NCI-H2107 treated with DMSO at 0.1 percent for 48 hours (cell line): ENCODE results near the gene HIVEP3.

Experiments
- DNase-seq: peaks from one replicate; lab custom pipeline; 2025; ENCODE audit not compliant: unreplicated experiment; lab: John Stamatoyannopoulos, UW

Gene HIVEP3

GRCh38 chr1:41640756-41641474 lies 277.8 kb downstream of the HIVEP3 start:
- no peak for DNase-seq

- DNase-seq = no peak
Measured at GRCh38 chr1:41640141-41640751, 278.5 kb downstream of the HIVEP3 start.

GRCh38 chr1:41639332-41639936 lies 279.3 kb downstream of the HIVEP3 start:
- no peak for DNase-seq

- DNase-seq = no peak
Measured at GRCh38 chr1:41638086-41639024, 280.4 kb downstream of the HIVEP3 start.

GRCh38 chr1:41637367-41637766 lies 281.4 kb downstream of the HIVEP3 start:
- no peak for DNase-seq

- DNase-seq = no peak
Measured at GRCh38 chr1:41633764-41634163, 285.0 kb downstream of the HIVEP3 start.

- DNase-seq = no peak
Measured at GRCh38 chr1:41632781-41633575, 285.7 kb downstream of the HIVEP3 start.

- no peak for DNase-seq
Measured at GRCh38 chr1:41631971-41632370, 286.8 kb downstream of the HIVEP3 start.

- DNase-seq = no peak
Measured at GRCh38 chr1:41631154-41631553, 287.6 kb downstream of the HIVEP3 start.

GRCh38 chr1:41629571-41629970 lies 289.2 kb downstream of the HIVEP3 start:
- DNase-seq = no peak

- no peak for DNase-seq
Measured at GRCh38 chr1:41629141-41629540, 289.6 kb downstream of the HIVEP3 start.

- no peak for DNase-seq
Measured at GRCh38 chr1:41627491-41628280, 291.0 kb downstream of the HIVEP3 start.

- DNase-seq = no peak
Measured at GRCh38 chr1:41626616-41627375, 291.9 kb downstream of the HIVEP3 start.

GRCh38 chr1:41626146-41626545 lies 292.6 kb downstream of the HIVEP3 start:
- DNase-seq = peak; percentile 64

- DNase-seq = no peak
Measured at GRCh38 chr1:41623736-41624135, 295.0 kb downstream of the HIVEP3 start.

GRCh38 chr1:41622859-41623732 lies 295.6 kb downstream of the HIVEP3 start:
- DNase-seq = no peak

- DNase-seq = no peak
Measured at GRCh38 chr1:41622402-41622801, 296.3 kb downstream of the HIVEP3 start.

GRCh38 chr1:41621791-41622190 lies 296.9 kb downstream of the HIVEP3 start:
- no peak for DNase-seq
